WERI-Rb-1 (cell line): ENCODE data around the gene RNASEH1.
A peak's percentile ranks its signal among the peaks of the same experiment; 100 is the strongest.

Source experiments
- DNase-seq: peaks from one replicate; pipeline ENCODE4 v3.0.0-alpha.2; 2020
- H3K27ac ChIP-seq: fragments of 250-450 bp; sonication (Bioruptor Pico); 2 replicates; pipeline ENCODE4 v1.5.1; 2020; ENCODE audit warnings: mild to moderate bottlenecking, moderate library complexity
- H3K27me3 ChIP-seq: fragments of 250-450 bp; sonication (Bioruptor Pico); 2 replicates; pipeline ENCODE4 v1.5.1; 2021; ENCODE audit warnings: mild to moderate bottlenecking, low read depth, moderate library complexity; ENCODE audit not compliant: insufficient read depth, severe bottlenecking
- H3K36me3 ChIP-seq: fragments of 250-450 bp; sonication (Bioruptor Pico); 2 replicates; pipeline ENCODE4 v1.5.1; 2020; ENCODE audit warnings: mild to moderate bottlenecking, moderate library complexity
- H3K4me3 ChIP-seq: 2 replicates; pipeline ENCODE4 v1.5.1; 2011; ENCODE audit warnings: low read depth, mild to moderate bottlenecking, control low read depth, low read length
- H3K9me3 ChIP-seq: fragments of 250-450 bp; sonication (Bioruptor Pico); 2 replicates; pipeline ENCODE4 v1.5.1; 2021; ENCODE audit warnings: mild to moderate bottlenecking, moderate library complexity; ENCODE audit not compliant: severe bottlenecking
- CTCF ChIP-seq: IDR thresholded peaks from 2 replicates; pipeline ENCODE4 v1.5.1; 2011; ENCODE audit warnings: low read depth, mild to moderate bottlenecking, control low read depth, inconsistent platforms, low read length

Gene RNASEH1

GRCh38 chr2:3558205-3559014 lies at the start of gene RNASEH1:
RNASEH1 (minus strand) TSS chr2:3558333; CDS start chr2:3558260, 73 bp downstream.
- peak; percentile 99 for DNase-seq
- TF ChIP-seq CTCF = no peak
- Histone ChIP-seq H3K4me3 (peak within 1 kb of the TSS; percentile 82), H3K27ac (peak within 1 kb of the TSS; percentile 84), H3K36me3 (peaks cover 50% of the 10 kb centered on the region), H3K9me3 (no peaks in the 10 kb centered on the region), H3K27me3 (no peaks in the 10 kb centered on the region)

GRCh38 chr2:3606370-3607201 lies 48.5 kb upstream of the RNASEH1 start:
- DNase-seq = no peak
- Histone ChIP-seq H3K27me3 (no peaks in the 10 kb centered on the region), H3K27ac (no peak overlapping the region), H3K9me3 (no peaks in the 10 kb centered on the region), H3K36me3 (no peaks in the 10 kb centered on the region), H3K4me3 (no peak overlapping the region)
- TF ChIP-seq CTCF = no peak

- Histone ChIP-seq H3K36me3 (no peaks in the 10 kb centered on the region), H3K9me3 (no peaks in the 10 kb centered on the region), H3K27me3 (no peaks in the 10 kb centered on the region), H3K4me3 (no peak overlapping the region), H3K27ac (peak overlapping the region; percentile 5; the same call in 1 of the 2 replicates)
- no peak for DNase-seq
- no peak for TF ChIP-seq CTCF
Observed at GRCh38 chr2:3606028-3606369, 47.9 kb upstream of the RNASEH1 start.

- H3K27me3 ChIP-seq = no peaks in the 10 kb centered on the region
- no peaks in the 10 kb centered on the region for H3K36me3 ChIP-seq
- H3K9me3 ChIP-seq = no peaks in the 10 kb centered on the region
- peak; percentile 76 for DNase-seq
- TF ChIP-seq CTCF = no peak
- no peak overlapping the region; the same call in 1 of the 2 replicates for H3K4me3 ChIP-seq
- H3K27ac ChIP-seq = peak overlapping the region; percentile 47
Observed at GRCh38 chr2:3604991-3605961, 47.1 kb upstream of the RNASEH1 start.

- H3K27me3 ChIP-seq = no peaks in the 10 kb centered on the region
- no peaks in the 10 kb centered on the region for H3K36me3 ChIP-seq
- no peak for TF ChIP-seq CTCF
- no peak overlapping the region for H3K4me3 ChIP-seq
- H3K27ac ChIP-seq = peak overlapping the region; percentile 47
- no peaks in the 10 kb centered on the region for H3K9me3 ChIP-seq
- DNase-seq = no peak
Observed at GRCh38 chr2:3604207-3604877, 46.2 kb upstream of the RNASEH1 start.
